Endometrial microvascular endothelial cells (primary cell): ENCODE data around the gene COL27A1. TPM values are rescaled to one million over a fixed set of nuclear protein-coding genes. Genes with fewer than 3 reads are reported as not detected.

Source experiments
- in situ Hi-C: cut with HindIII; loops from 2 replicates; pipeline ENCODE4 v1.10.0; 2017; ENCODE audit warnings: low sequenced_read_pairs, low pct_unique_long_range_greater_than_20kb; ENCODE audit errors: inconsistent ontology term
- total RNA-seq: library from RNA; depleted of rRNA; stranded (reverse); fragments of >200 nt; gene quantifications from one replicate; pipeline ENCODE4 v1.2.3, GENCODE V29; 2015; ENCODE audit errors: inconsistent ontology term

Gene COL27A1
- total RNA-seq: 17.4 TPM

- in situ Hi-C loops: no loop called here
Measured at GRCh38 chr9:114155263-114155994, at the start of gene COL27A1. Gene COL27A1 (plus strand): TSS chr9:114155537. CDS start chr9:114155951, 414 bp downstream.

- in situ Hi-C loops: no loop called here
Measured at GRCh38 chr9:114107286-114108001, 47.9 kb upstream of the COL27A1 start.

GRCh38 chr9:114108016-114108833, 47.1 kb upstream of the COL27A1 start:
- in situ Hi-C loops: no loop called here

GRCh38 chr9:114109124-114109523, 46.2 kb upstream of the COL27A1 start:
- in situ Hi-C loops: no loop called here

GRCh38 chr9:114110180-114110579, 45.2 kb upstream of the COL27A1 start:
- in situ Hi-C loops: no loop called here

- in situ Hi-C loops: no loop called here
Measured at GRCh38 chr9:114112325-114112724, 43.0 kb upstream of the COL27A1 start.

GRCh38 chr9:114112778-114113584, 42.4 kb upstream of the COL27A1 start:
- in situ Hi-C loops: no loop called here

- in situ Hi-C loops: no loop called here
Measured at GRCh38 chr9:114114364-114114763, 41.0 kb upstream of the COL27A1 start.

GRCh38 chr9:114115654-114116125, 39.6 kb upstream of the COL27A1 start:
- in situ Hi-C loops: no loop called here

- in situ Hi-C loops: no loop called here
Measured at GRCh38 chr9:114116126-114116747, 39.1 kb upstream of the COL27A1 start.

GRCh38 chr9:114117614-114117995, 37.7 kb upstream of the COL27A1 start:
- in situ Hi-C loops: no loop called here

GRCh38 chr9:114117996-114118830, 37.1 kb upstream of the COL27A1 start:
- in situ Hi-C loops: no loop called here

GRCh38 chr9:114119242-114120191, 35.8 kb upstream of the COL27A1 start:
- in situ Hi-C loops: no loop called here

GRCh38 chr9:114120192-114121014, 34.9 kb upstream of the COL27A1 start:
- in situ Hi-C loops: no loop called here

- in situ Hi-C loops: no loop called here
Measured at GRCh38 chr9:114121227-114122135, 33.9 kb upstream of the COL27A1 start.
